DND-41 (cell line): ENCODE data around the gene ATP9B.

Source experiments
- EZH2 ChIP-seq: IDR thresholded peaks from 3 replicates; pipeline ENCODE4 v1.6.1; 2012; ENCODE audit warnings: borderline replicate concordance, low read depth, mild to moderate bottlenecking, moderate library complexity, low read length, inconsistent platforms; ENCODE audit not compliant: severe bottlenecking
- TF ChIP-seq, protein P1 (sequence below): IDR thresholded peaks from 2 replicates; pipeline ENCODE4 v1.5.1; 2012; ENCODE audit warnings: borderline replicate concordance, low read length, moderate library complexity, mild to moderate bottlenecking; ENCODE audit not compliant: poor library complexity, severe bottlenecking; ENCODE audit errors: extremely low read depth

DNA sequence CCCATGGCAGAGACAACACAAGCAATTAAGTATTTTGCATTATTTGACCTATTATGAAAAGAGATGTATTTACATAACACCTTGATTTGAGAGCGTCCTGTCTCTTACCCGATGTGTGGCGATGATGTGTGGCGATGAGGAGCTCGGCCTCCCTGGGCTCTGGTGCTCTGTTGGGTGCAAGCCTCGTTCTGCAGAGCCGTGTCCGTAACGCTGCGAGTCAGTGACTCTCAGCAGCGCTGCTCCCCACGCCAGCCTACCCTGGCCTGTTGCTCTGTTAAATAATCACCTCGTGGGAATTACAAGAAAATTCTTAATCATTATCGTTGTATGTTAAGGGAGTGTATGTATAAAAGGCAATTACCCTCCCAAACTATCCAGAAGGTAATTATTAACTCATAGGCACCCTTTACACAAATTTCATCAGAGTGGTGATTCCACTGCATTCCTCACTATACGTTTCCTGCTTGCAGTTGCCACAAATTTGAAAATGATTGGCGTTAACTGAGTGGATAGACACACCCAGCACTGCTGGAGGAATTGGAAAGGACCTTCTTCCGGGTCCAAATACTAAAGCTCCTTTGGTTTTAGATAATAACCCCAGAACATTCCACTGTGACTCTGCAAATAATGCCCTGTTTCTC lies 274.5 kb downstream of the ATP9B start:
- TF ChIP-seq, protein P1, sequence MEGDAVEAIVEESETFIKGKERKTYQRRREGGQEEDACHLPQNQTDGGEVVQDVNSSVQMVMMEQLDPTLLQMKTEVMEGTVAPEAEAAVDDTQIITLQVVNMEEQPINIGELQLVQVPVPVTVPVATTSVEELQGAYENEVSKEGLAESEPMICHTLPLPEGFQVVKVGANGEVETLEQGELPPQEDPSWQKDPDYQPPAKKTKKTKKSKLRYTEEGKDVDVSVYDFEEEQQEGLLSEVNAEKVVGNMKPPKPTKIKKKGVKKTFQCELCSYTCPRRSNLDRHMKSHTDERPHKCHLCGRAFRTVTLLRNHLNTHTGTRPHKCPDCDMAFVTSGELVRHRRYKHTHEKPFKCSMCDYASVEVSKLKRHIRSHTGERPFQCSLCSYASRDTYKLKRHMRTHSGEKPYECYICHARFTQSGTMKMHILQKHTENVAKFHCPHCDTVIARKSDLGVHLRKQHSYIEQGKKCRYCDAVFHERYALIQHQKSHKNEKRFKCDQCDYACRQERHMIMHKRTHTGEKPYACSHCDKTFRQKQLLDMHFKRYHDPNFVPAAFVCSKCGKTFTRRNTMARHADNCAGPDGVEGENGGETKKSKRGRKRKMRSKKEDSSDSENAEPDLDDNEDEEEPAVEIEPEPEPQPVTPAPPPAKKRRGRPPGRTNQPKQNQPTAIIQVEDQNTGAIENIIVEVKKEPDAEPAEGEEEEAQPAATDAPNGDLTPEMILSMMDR, result no peak
- TF ChIP-seq EZH2, result no peak
